Measurements from ENCODE around the gene TBC1D13.
"Not testable (repeated sequence)": the region's sequence is repeated elsewhere in the genome, so short reads cannot be mapped to it uniquely, and the experiment has no call there.

The TBC1D13 gene

GRCh38 chr9:128786681-128787601 lies at the start of gene TBC1D13:
Gene TBC1D13 (plus strand): TSS chr9:128787253. CDS start chr9:128787354, 101 bp downstream.
- peak; percentile 89 for DNase-seq (ENCODE audit: low spot score)

DNA sequence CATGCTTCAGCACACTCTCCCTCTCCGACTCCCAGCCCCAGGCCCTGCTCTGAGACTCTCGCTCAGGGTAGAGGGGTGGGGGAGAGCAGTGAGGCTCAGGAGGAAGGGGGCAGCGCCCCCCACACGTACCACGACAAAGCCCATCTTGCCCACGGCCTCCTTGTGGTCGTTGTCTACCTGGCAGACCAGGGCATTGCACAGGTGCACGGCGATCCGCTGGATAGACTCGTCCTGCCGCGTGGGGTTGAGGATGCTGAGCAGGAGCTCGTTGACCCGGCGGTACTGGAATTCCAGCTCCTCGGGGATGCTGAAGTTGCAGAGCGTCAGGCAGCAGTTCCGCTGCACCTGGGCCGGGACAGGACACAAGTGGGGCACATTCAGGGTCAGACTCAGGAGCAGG lies 44.7 kb upstream of the TBC1D13 start:
- DNase-seq (ENCODE audit: low spot score): no peak

DNA sequence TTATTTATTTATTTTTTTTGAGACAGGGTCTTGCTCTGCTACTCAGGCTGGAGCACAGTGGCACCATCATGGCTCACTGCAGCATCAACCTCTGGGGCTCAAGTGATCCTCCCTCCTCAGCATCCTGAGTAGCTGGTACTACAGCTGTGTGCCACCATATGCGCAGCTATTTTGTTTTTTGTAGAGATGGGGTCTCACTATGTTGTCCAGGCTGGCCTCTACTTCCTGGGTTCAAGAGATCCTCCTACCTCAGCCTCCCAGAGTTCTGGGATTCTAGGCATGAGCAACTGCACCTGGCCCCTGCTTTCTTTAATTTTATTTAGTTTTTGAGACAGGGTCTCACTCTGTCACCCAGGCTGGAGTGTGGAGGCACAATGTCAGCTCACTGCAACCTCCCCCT lies 43.6 kb upstream of the TBC1D13 start:
- DNase-seq (ENCODE audit: low spot score): no peak

GRCh38 chr9:128747241-128747640 lies 39.8 kb upstream of the TBC1D13 start:
- no peak for DNase-seq (ENCODE audit: low spot score)

DNA sequence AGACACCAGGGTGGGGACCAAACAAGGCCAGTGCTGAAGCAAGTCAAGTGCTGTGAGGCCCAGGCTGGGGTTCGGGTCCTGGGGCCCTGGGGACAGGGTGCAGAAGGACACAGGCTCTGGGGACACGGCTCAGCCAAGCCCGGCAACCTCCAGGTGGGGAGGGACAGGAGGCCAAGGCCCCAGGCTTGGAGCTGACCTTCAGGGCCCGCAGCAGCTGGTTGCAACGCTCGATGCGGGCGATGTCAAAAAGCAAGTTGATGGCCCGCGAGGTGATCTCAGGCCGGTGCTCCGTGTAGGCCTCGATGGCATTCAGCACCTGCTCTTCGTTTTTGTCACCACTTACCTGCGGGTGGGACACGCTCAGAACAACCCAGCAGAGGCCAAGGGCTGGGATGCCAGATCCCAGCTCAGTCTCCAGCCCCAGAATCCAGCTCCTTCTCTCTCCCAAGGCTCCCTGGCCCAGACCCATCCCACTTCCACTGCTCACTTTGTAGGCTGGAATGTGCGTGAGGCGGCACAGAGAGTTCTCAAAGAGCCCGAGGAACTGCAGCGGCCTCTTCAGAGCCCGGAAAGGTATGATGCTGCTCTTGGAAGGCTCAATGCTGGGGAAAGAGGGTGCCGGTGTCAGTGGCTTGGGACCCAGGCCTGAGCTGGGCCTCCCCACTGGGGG lies 36.0 kb upstream of the TBC1D13 start:
- no peak for DNase-seq (ENCODE audit: low spot score)

DNA sequence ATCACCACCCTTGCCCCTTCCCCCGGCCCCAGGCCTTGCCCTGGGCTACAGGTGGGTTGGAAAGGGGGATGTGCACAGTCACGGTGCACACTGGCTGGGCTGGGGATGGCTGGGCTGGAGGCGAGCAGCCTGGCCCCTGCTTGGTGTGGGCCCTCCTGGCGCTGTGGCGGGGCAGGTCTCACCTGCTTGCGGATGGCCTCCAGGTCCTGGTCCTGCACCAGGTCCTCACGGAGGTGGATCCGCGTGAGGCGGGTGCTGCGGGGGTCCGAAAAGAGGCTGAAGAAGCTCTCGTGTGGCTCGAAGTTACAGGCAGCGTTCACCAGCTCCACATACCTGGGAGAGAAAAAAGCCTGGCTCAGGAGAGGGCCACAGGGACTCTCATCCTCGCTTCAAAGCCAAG lies 33.4 kb upstream of the TBC1D13 start:
- DNase-seq (ENCODE audit: low spot score): no peak

DNA sequence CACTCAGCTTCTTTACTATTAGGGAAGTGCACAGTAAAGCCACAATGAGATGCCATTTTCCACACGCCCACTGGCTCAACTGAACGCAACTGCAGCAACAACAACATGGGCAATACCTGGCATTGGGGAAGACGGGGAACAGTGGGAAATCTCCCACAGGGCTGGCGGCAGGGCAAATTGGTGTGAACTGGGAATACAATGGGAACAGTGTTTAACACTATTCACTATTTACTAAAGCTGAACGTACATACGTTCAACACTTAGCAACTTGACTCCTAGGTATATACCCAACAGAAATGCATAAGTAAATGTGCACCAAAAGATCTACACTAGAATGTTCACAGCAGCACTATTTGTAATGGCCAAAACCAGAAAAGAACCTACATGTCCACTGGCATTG lies 29.5 kb upstream of the TBC1D13 start:
- DNase-seq (ENCODE audit: low spot score): no peak

- DNase-seq (ENCODE audit: low spot score): no peak
Observed at GRCh38 chr9:128762671-128763449, 24.2 kb upstream of the TBC1D13 start.

GRCh38 chr9:128764361-128764760 lies 22.7 kb upstream of the TBC1D13 start:
- no peak for DNase-seq (ENCODE audit: low spot score)

GRCh38 chr9:128765499-128765898 lies 21.6 kb upstream of the TBC1D13 start:
- DNase-seq (ENCODE audit: low spot score): no peak

DNA sequence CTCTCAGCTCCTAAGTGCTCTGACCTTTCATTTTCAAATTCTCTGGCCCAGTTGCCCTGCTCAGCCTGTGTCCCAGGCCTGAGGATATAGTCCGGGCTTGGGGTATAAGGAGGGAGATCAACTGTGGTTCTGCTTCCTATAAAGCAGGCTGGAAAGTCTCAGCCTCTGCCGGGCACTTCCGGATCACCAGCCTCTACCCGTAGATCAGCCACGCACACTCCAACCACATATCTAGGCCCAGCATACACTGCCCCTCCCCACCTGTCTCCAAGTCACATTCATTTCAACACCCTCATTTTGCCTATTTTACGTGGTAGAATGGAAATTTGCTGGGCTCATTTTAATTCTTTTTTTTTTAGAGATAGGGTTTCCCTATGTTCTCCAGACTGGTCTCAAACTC lies 18.4 kb upstream of the TBC1D13 start:
- DNase-seq (ENCODE audit: low spot score): no peak

DNA sequence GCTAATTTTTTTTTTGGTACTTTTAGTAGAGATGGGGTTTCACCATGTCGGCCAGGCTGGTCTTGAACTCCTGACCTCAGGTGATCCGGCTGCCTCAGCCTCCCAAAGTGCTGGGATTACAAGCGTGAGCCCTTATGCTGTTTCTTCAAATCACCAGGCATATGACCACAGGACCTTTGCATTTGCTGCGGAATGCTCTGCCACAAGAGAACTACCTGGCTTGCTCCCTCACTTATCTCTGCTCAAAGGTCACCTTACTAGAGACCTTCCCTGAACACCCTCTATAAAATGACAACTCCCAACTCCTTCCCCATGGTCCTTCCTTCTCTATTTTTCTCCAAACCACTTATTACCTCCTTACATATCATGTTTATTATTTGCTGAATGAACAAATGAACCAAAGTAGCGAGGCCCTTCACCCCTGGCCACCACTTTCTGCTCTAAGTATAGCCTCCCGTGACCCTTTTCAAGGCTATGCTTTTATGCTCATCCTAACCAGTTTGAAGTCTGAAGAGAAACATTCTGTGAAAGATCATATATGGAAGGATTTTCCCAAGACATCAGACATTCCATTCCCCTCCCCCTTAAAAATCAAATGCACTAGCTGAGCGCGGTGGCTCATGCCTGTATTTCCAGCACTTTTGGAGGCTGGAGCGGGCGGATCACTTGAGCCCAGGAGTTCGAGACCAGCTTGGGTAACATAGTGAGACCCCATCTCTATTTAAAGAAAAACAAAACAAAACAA lies 16.6 kb upstream of the TBC1D13 start:
- DNase-seq (ENCODE audit: low spot score): no peak

- DNase-seq (ENCODE audit: low spot score): no peak
Observed at GRCh38 chr9:128771094-128771721, 15.8 kb upstream of the TBC1D13 start.

DNA sequence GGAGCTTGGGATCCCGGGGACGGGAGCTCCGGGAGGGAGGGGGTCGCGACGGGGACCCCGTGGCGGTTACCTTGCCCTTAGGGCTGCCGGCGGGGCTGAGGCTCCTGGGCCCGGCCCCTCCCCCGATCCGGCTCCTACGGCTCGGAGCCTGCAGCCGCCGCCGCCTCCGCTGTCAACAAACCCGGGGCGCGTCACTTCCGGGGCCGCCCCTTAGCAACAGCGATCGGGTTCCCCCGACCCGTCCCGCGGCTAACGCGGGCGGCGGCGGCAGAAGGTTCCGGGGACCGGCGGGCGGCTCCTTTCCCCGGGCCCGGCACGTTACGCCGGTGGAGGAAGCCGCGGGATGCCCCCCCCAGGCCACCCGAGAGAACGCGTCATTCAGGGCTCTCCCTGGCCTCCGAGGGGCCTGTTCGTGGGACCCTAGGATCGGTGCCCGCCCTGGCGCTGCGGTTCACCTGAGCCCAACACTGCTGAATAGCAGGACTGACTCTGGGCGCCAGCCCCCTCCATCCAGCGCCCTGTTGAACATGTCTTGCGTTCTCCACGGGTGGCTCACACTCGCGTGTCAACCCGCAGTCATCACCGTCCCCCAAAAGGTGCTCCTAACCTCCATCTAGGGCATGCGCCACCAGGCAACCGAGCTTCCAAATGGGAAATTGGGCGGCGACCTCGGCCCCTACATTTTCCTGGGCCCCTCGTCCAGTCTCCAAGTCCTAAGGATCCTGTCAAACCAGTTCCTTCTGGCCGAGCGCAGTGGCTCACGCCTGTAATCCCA lies 15.1 kb upstream of the TBC1D13 start, which contains the start of gene ZER1:
Gene ZER1, minus strand, starts transcription at position 183 of the 775 bp plus-strand sequence. CDS start 16,362 bp downstream, outside the sequence.
- DNase-seq (ENCODE audit: low spot score): peak; percentile 91

GRCh38 chr9:128773049-128773448 lies 14.0 kb upstream of the TBC1D13 start:
- DNase-seq (ENCODE audit: low spot score): no peak

- DNase-seq (ENCODE audit: low spot score): no peak
Observed at GRCh38 chr9:128774804-128775203, 12.2 kb upstream of the TBC1D13 start.

- DNase-seq (ENCODE audit: low spot score): not testable (repeated sequence)
Observed at GRCh38 chr9:128780093-128780492, 7.0 kb upstream of the TBC1D13 start.

DNA sequence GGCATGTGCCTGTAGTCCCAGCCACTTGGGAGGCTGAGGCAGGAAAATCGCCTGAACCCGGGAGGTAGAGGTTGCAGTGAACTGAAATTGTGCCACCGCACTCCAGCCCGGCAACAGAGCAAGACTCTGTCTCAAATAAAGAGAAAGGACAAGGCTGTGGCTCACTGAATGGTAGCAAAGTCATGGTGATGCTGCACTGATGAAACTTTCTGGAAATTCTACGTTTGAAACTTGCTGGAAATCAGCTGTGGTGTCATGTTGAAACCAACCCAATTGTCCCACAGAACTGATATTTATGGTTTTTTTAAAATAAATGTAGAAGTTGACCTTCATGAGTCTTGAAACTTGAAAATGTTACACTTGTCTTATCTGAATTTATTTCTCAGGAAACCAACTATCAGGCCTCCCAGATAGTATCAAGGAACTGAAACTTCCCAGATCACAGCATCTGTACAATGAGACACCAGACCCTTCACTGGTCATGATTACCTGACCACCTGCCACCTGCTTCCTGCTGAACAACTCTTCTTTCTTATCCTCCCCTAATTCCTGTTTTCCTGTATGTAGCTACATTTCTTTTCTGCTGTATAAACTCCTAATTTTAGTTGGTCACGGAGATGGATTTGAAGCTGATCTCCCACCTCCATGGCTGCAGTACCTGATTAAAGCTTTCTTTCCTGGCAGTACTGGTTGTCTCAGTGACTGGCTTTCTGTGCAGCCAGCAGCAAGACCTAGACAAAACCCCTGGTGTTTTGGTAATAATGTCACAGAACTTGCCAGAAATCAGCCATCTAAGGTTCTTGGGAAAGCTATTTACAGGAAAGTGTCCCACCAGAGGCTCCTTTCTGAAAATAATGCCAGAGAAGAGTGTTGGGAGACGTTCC lies 5.6 kb upstream of the TBC1D13 start:
- no peak for DNase-seq (ENCODE audit: low spot score)

- DNase-seq (ENCODE audit: low spot score): no peak
Observed at GRCh38 chr9:128782669-128783068, 4.4 kb upstream of the TBC1D13 start.
